Suprapubic skin (tissue), 4 donors: ENCODE results near the gene KANSL1. TPM values are rescaled to one million over a fixed set of nuclear protein-coding genes. Genes with fewer than 3 reads are reported as not detected.
"Not testable (repeated sequence)": the region's sequence is repeated elsewhere in the genome, so short reads cannot be mapped to it uniquely, and the experiment has no call there.

Experiments
- DNase-seq, 2 donors: peaks; one replicate each; pipeline ENCODE4 v3.0.0-alpha.2; 2019; ENCODE audit warnings: low spot score in 2 of 2
- H3K27ac ChIP-seq: fragments of 200-600 bp; sonication (generic); one replicate; pipeline ENCODE4 v1.5.1; 2019
- H3K27me3 ChIP-seq: fragments of 200-600 bp; sonication (generic); one replicate; pipeline ENCODE4 v1.5.1; 2019
- H3K36me3 ChIP-seq: fragments of 200-600 bp; sonication (generic); one replicate; pipeline ENCODE4 v1.5.1; 2019
- H3K4me1 ChIP-seq: fragments of 200-600 bp; sonication (generic); one replicate; pipeline ENCODE4 v1.5.1; 2019
- H3K4me3 ChIP-seq: fragments of 200-600 bp; sonication (generic); one replicate; pipeline ENCODE4 v1.5.1; 2019; ENCODE audit warnings: mild to moderate bottlenecking
- H3K9me3 ChIP-seq: fragments of 200-600 bp; sonication (generic); one replicate; pipeline ENCODE4 v1.5.1; 2019
- EP300 ChIP-seq: sonication (generic); formaldehyde crosslinking; IDR thresholded peaks from one replicate; pipeline ENCODE4 v1.6.1; 2017; ENCODE audit warnings: antibody characterized with exemption
- POLR2A ChIP-seq, 2 donors: fragments of 450-650 bp; IDR thresholded peaks; one replicate each; pipeline ENCODE4 v1.6.1; 2017; ENCODE audit warnings: antibody characterized with exemption in 2 of 2, mild to moderate bottlenecking in 2 of 2, moderate library complexity in 2 of 2
- POLR2AphosphoS5 ChIP-seq, 3 donors: sonication (generic); formaldehyde crosslinking; IDR thresholded peaks; one replicate each; pipeline ENCODE4 v1.6.1; 2017; ENCODE audit warnings: antibody characterized with exemption in 3 of 3
- WGBS: methylation state at CpG from one replicate; pipeline ENCODE4 v1.1.5; 2018; 5-methylcytosine and 5-hydroxymethylcytosine counted together
- total RNA-seq, 4 donors: library from RNA; depleted of rRNA; stranded (reverse); fragments of >200 nt; gene quantifications; one replicate each; pipeline ENCODE4 v1.1.0, GENCODE V29; 2016
- TF ChIP-seq, protein P1 (sequence below), 2 donors: fragments of 200-600 bp in 1 of 2; fragments of 450-650 bp in 1 of 2; sonication (generic) in 1 of 2; IDR thresholded peaks; one replicate each; pipeline ENCODE4 v1.5.1; 2016 to 2019; ENCODE audit warnings: antibody characterized with exemption in 2 of 2, mild to moderate bottlenecking in 1 of 2, moderate library complexity in 1 of 2

Gene KANSL1
- total RNA-seq, 4 donors from 2014 or later = 68.2 to 187 (median 79.0) TPM

- peaks cover 48% of the 10 kb centered on the region for H3K4me1 ChIP-seq
- WGBS = under 1% methylated on average over 20 of the region's 20 CpGs
- H3K27me3 ChIP-seq = no peaks in the 10 kb centered on the region
- H3K36me3 ChIP-seq = no peaks in the 10 kb centered on the region
- H3K9me3 ChIP-seq = no peaks in the 10 kb centered on the region
- no peak for DNase-seq
- TF ChIP-seq EP300 (no peak), POLR2AphosphoS5 (IDR thresholded peaks at IDR 0.05) (no peak), POLR2A (IDR thresholded peaks at IDR 0.05) (no peak)
- TF ChIP-seq, protein P1, sequence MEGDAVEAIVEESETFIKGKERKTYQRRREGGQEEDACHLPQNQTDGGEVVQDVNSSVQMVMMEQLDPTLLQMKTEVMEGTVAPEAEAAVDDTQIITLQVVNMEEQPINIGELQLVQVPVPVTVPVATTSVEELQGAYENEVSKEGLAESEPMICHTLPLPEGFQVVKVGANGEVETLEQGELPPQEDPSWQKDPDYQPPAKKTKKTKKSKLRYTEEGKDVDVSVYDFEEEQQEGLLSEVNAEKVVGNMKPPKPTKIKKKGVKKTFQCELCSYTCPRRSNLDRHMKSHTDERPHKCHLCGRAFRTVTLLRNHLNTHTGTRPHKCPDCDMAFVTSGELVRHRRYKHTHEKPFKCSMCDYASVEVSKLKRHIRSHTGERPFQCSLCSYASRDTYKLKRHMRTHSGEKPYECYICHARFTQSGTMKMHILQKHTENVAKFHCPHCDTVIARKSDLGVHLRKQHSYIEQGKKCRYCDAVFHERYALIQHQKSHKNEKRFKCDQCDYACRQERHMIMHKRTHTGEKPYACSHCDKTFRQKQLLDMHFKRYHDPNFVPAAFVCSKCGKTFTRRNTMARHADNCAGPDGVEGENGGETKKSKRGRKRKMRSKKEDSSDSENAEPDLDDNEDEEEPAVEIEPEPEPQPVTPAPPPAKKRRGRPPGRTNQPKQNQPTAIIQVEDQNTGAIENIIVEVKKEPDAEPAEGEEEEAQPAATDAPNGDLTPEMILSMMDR (IDR thresholded peaks at IDR 0.05) = no peak
- H3K27ac ChIP-seq = peak overlapping the region; percentile 100
- peak overlapping the region; percentile 99 for H3K4me3 ChIP-seq
Observed at GRCh38 chr17:46191322-46192188, 1.7 kb downstream of the KANSL1 start.

GRCh38 chr17:46190763-46191162, 2.5 kb downstream of the KANSL1 start:
- Histone ChIP-seq H3K4me3 (peak overlapping the region; percentile 99), H3K9me3 (no peaks in the 10 kb centered on the region), H3K27ac (peak overlapping the region; percentile 100), H3K27me3 (no peaks in the 10 kb centered on the region), H3K36me3 (no peaks in the 10 kb centered on the region), H3K4me1 (peaks cover 55% of the 10 kb centered on the region)
- TF ChIP-seq, protein P1 (IDR thresholded peaks at IDR 0.05) = no peak
- TF ChIP-seq POLR2AphosphoS5 (IDR thresholded peaks at IDR 0.05) (no peak), EP300 (no peak), POLR2A (IDR thresholded peaks at IDR 0.05) (no peak)
- 27% methylated on average over 4 of the region's 4 CpGs for WGBS
- DNase-seq = no peak

- DNase-seq = not testable (repeated sequence)
Observed at GRCh38 chr17:46186827-46187235, 6.4 kb downstream of the KANSL1 start.

DNA sequence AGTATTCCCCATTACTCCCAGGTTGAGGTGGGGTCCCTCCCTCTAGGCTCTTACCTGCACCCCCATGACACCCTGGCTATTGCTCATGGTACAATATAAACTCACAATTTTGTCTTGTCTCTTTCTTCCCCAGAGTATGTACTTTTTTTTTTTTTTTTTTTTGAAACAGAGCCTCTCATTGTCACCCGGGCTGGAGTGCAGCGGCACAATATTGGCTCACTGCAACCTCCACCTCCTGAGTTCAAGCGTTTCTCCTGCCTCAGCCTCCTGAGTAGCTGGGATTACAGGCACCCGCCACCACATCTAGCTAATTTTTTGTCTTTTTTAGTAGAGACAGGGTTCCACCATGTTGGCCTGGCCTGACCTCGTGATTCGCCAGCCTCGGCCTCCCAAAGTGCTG, 8.5 kb downstream of the KANSL1 start:
- Histone ChIP-seq H3K27ac (no peak overlapping the region), H3K4me1 (peaks cover 67% of the 10 kb centered on the region), H3K36me3 (no peaks in the 10 kb centered on the region), H3K9me3 (no peaks in the 10 kb centered on the region), H3K27me3 (no peaks in the 10 kb centered on the region), H3K4me3 (no peak overlapping the region)
- DNase-seq = no peak
- TF ChIP-seq POLR2AphosphoS5 (IDR thresholded peaks at IDR 0.05) = no peak
- TF ChIP-seq, protein P1 (IDR thresholded peaks at IDR 0.05) = no peak
- TF ChIP-seq EP300 = no peak
- no peak for TF ChIP-seq POLR2A (IDR thresholded peaks at IDR 0.05)
- 87% methylated on average over 7 of the region's 7 CpGs for WGBS

More at GRCh38 chr17:46186827-46187235, 6.4 kb downstream of the KANSL1 start:
- not testable (repeated sequence) for H3K36me3 ChIP-seq, H3K27me3 ChIP-seq, H3K9me3 ChIP-seq, H3K4me3 ChIP-seq, H3K27ac ChIP-seq
- 82% methylated on average over 3 of the region's 3 CpGs for WGBS
- H3K4me1 ChIP-seq = peaks cover 78% of the 10 kb centered on the region

DNA sequence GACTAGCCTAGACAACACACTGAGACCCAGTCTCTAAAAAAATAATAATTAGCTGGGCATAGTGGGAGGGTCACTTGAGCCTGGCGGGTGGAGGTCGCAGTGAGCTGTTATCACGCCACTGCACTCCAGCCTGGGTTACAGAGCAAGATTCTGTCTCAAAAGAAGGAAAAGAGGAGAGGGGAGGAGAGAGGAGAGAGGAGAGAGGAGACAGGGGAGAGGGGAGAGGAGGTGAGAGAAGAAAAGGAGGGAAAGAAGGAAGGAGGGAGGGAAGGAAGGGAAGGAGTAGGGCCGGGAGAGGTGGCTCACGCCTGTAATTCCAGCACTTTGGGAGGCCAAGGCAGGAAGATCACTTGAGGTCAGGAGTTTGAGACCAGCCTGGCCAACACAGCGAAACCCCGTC, 9.8 kb downstream of the KANSL1 start:
- 89% methylated on average over 7 of the region's 7 CpGs for WGBS

GRCh38 chr17:46182961-46183360, 10.3 kb downstream of the KANSL1 start:
- no peaks in the 10 kb centered on the region for H3K9me3 ChIP-seq
- H3K4me1 ChIP-seq = peaks cover 74% of the 10 kb centered on the region
- H3K27ac ChIP-seq = no peak overlapping the region
- no peak overlapping the region for H3K4me3 ChIP-seq
- H3K36me3 ChIP-seq = no peaks in the 10 kb centered on the region
- TF ChIP-seq POLR2A (IDR thresholded peaks at IDR 0.05) (no peak), POLR2AphosphoS5 (IDR thresholded peaks at IDR 0.05) (no peak), EP300 (no peak)
- TF ChIP-seq, protein P1 (IDR thresholded peaks at IDR 0.05) = no peak
- DNase-seq = no peak
- 85% methylated on average over 3 of the region's 3 CpGs for WGBS
- no peaks in the 10 kb centered on the region for H3K27me3 ChIP-seq

More for the DNA sequence above, 9.8 kb downstream of the KANSL1 start:
- H3K27ac ChIP-seq, H3K27me3 ChIP-seq, H3K9me3 ChIP-seq, H3K4me3 ChIP-seq, DNase-seq, H3K36me3 ChIP-seq: not testable (repeated sequence)
- H3K4me1 ChIP-seq = peaks cover 74% of the 10 kb centered on the region
